ENCODE data around the gene P2RX6. TPM values are rescaled to one million over a fixed set of nuclear protein-coding genes. Genes with fewer than 3 reads are reported as not detected.
A peak's percentile ranks its signal among the peaks of the same experiment; 100 is the strongest.

Gene P2RX6
- total and polyA plus RNA-seq, 8 donors, result 0.09 to 2.9 (median 0.39) TPM; not detected in 1

DNA sequence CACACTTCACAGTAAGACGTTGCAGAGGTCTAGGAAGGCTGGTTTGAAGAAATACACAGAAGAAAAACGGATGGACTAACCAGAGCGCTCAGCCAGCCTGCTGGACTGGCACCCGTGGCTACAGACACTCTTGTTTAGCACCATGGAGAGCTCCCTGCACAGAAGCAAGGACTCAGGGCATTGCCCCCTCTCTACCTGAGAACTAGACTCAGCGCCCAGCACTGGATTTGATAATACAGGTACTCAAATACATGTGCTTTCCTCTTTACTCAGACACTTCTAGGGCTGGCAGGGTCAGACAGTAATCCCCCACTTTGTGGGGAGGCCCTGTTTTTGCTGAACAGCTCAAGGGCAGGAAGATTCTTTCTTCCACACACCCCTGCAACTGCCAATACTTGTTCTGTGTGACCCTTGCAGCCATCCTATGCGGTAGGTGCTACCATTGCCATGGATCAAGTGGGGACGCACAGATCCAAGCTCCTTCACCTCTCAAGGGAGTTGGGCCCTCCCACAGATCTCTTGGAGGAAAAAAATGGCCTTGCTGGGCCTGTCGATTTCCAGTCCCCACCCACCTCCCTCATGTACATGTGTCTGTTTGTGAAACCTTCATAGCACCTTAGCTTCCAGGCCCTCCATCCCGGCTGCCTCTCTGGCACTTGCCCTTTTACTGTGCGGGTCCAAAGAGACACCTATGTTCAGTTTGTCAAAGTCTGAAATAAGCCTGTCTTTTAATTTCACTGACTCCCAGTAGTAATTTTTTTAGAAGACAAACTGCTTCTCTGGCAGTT lies 5.1 kb upstream of the P2RX6 start:
- TF ChIP-seq, protein P1, sequence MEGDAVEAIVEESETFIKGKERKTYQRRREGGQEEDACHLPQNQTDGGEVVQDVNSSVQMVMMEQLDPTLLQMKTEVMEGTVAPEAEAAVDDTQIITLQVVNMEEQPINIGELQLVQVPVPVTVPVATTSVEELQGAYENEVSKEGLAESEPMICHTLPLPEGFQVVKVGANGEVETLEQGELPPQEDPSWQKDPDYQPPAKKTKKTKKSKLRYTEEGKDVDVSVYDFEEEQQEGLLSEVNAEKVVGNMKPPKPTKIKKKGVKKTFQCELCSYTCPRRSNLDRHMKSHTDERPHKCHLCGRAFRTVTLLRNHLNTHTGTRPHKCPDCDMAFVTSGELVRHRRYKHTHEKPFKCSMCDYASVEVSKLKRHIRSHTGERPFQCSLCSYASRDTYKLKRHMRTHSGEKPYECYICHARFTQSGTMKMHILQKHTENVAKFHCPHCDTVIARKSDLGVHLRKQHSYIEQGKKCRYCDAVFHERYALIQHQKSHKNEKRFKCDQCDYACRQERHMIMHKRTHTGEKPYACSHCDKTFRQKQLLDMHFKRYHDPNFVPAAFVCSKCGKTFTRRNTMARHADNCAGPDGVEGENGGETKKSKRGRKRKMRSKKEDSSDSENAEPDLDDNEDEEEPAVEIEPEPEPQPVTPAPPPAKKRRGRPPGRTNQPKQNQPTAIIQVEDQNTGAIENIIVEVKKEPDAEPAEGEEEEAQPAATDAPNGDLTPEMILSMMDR (IDR thresholded peaks at IDR 0.05), result no peak
- peak in 5 of 6 donors; percentile 23 to 55 (median 50) for DNase-seq
- intact Hi-C loops (cut with DNase I), result no loop called here
- Histone ChIP-seq H3K4me3 (no peak overlapping the region), H3K27ac (no peak overlapping the region), H3K9me3 (no peaks in the 10 kb centered on the region), H3K4me1 (peaks cover 0 to 6% (median 0%) of the 10 kb centered on the region in 3 donors), H3K27me3 (no peaks in the 10 kb centered on the region), H3K36me3 (no peaks in the 10 kb centered on the region)
- 43 to 50% methylated on average over 10 of the region's 10 CpGs for WGBS, 2 donors
- ATAC-seq, result peak; percentile 31 to 83 (median 50)
- FAIRE-seq, result no peak

GRCh38 chr22:21010426-21011113 lies 4.4 kb upstream of the P2RX6 start:
- no peak for FAIRE-seq
- peaks cover 0 to 8% (median 0%) of the 10 kb centered on the region in 3 donors for H3K4me1 ChIP-seq
- no peak for ATAC-seq
- no peaks in the 10 kb centered on the region for H3K9me3 ChIP-seq
- H3K27me3 ChIP-seq, result no peaks in the 10 kb centered on the region
- no peak overlapping the region for H3K27ac ChIP-seq
- intact Hi-C loops (cut with DNase I), result no loop called here
- TF ChIP-seq, protein P1 (IDR thresholded peaks at IDR 0.05), result no peak
- no peak for DNase-seq
- no peaks in the 10 kb centered on the region for H3K36me3 ChIP-seq
- WGBS, 2 donors, result 83 to 87% methylated on average over 3 of the region's 3 CpGs
- no peak overlapping the region for H3K4me3 ChIP-seq

GRCh38 chr22:21012446-21013407 lies 2.2 kb upstream of the P2RX6 start:
- no peaks in the 10 kb centered on the region for H3K36me3 ChIP-seq
- WGBS, 2 donors, result 73 to 79% methylated on average over 14 of the region's 14 CpGs
- H3K27ac ChIP-seq, result no peak overlapping the region
- DNase-seq (peak in 1 of 6 donors; percentile 39), FAIRE-seq (no peak), ATAC-seq (no peak)
- TF ChIP-seq, protein P1 (IDR thresholded peaks at IDR 0.05), result no peak
- intact Hi-C loops (cut with DNase I), result no loop called here
- no peaks in the 10 kb centered on the region for H3K27me3 ChIP-seq
- H3K4me3 ChIP-seq, result no peak overlapping the region
- H3K9me3 ChIP-seq, result no peaks in the 10 kb centered on the region
- peaks cover 0 to 8% (median 0%) of the 10 kb centered on the region in 3 donors for H3K4me1 ChIP-seq

GRCh38 chr22:21013657-21014201 lies 1.2 kb upstream of the P2RX6 start:
- intact Hi-C loops (cut with DNase I), result no loop called here
- FAIRE-seq, result no peak
- H3K9me3 ChIP-seq, result no peaks in the 10 kb centered on the region
- no peaks in the 10 kb centered on the region for H3K27me3 ChIP-seq
- peak in 1 of 6 donors; percentile 80 for DNase-seq
- peak in 1 of 4 donors; percentile 2 for ATAC-seq
- H3K4me3 ChIP-seq, result peak overlapping the region in 2 of 4 donors; percentile 2 to 28
- TF ChIP-seq, protein P1 (IDR thresholded peaks at IDR 0.05), result no peak
- no peaks in the 10 kb centered on the region for H3K36me3 ChIP-seq
- peaks cover 0 to 8% (median 0%) of the 10 kb centered on the region in 3 donors for H3K4me1 ChIP-seq
- 19 to 22% methylated on average over 23 to 24 of the region's 24 CpGs for WGBS, 2 donors
- no peak overlapping the region for H3K27ac ChIP-seq
